ENCODE data around the gene PTPN14. TPM values are rescaled to one million over a fixed set of nuclear protein-coding genes. Genes with fewer than 3 reads are reported as not detected.

PTPN14 gene
- total RNA-seq, 1 experiment from 2014 or later: 76.4 TPM

DNA sequence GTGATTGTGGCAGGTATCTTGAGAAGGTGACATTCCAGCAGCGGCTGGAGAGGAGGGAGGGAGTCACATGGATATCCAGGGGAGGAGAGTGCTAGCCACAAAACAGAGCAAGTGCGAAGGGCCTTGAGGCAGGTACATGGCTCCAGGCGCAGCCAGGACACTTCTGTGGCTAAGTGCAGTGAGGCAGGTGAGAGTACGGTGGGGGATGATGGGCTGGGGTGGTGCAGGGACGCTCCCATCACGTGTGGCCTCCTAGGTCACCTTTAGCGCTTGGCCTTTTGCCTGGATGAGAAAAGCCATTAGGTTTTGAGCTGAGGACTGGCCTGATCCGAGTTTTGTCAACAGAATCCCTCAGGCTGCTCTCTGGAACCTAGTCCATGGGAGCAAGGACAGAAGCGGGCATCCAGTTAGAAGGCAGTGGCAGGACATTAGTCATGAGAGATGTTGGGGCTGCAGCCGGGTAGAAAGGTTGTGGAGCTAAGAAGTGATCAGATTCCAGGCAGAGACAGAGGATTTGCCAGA, 238.8 kb downstream of the PTPN14 start:
- Histone ChIP-seq H2BK15ac (ENCODE audit: low read depth, low read length) (no peak overlapping the region), H3K9me3 (ENCODE audit: control insufficient read depth, low read depth, low read length) (no peaks in the 10 kb centered on the region), H3K18ac (ENCODE audit: insufficient read length, low read depth, low read length) (no peak overlapping the region), H2BK5ac (ENCODE audit: insufficient read length, low read length) (no peak overlapping the region), H3K14ac (ENCODE audit: insufficient read depth, low read length) (no peak overlapping the region), H2BK20ac (ENCODE audit: low read depth, low read length, poor library complexity, severe bottlenecking) (no peak overlapping the region), H3K27ac (ENCODE audit: insufficient read length, low read depth, low read length) (no peak overlapping the region), H3K79me2 (ENCODE audit: insufficient read depth, low read length) (no peaks in the 10 kb centered on the region), H3K27me3 (ENCODE audit: insufficient read depth, low read length) (peaks cover 18% of the 10 kb centered on the region), H4K20me1 (ENCODE audit: control insufficient read depth, insufficient read depth, insufficient read length) (no peaks in the 10 kb centered on the region), H3K56ac (ENCODE audit: insufficient read length, low read depth, low read length) (no peak overlapping the region), H3K4me2 (ENCODE audit: insufficient read depth, insufficient read length, low read length) (no peak overlapping the region), H3T11ph (ENCODE audit: low read length) (no peak overlapping the region), H4K5ac (ENCODE audit: insufficient read length, low read depth, low read length) (no peak overlapping the region), H4K8ac (replicated peaks; ENCODE audit: insufficient read length, low read depth, low read length) (no peak overlapping the region), H2AK5ac (ENCODE audit: insufficient read length, low read length) (no peak overlapping the region), H3K9ac (ENCODE audit: extremely low read depth, insufficient read length, low read length) (no peak overlapping the region), H3K4me1 (ENCODE audit: insufficient read depth, low read length) (peaks cover 6% of the 10 kb centered on the region; the same call in 1 of the 2 replicates), H2AFZ (ENCODE audit: low read length) (no peak overlapping the region), H2BK120ac (ENCODE audit: low read depth, low read length, poor library complexity, severe bottlenecking) (no peak overlapping the region), H3K23me2 (ENCODE audit: insufficient read length, low read depth, low read length, poor library complexity, severe bottlenecking) (no peaks in the 10 kb centered on the region), H4K91ac (ENCODE audit: insufficient read length, low read depth, low read length) (no peak overlapping the region), H3K79me1 (ENCODE audit: insufficient read depth, low read depth, low read length, poor library complexity, severe bottlenecking) (no peaks in the 10 kb centered on the region), H3K23ac (ENCODE audit: insufficient read length, low read depth, low read length) (no peak overlapping the region), H2BK12ac (ENCODE audit: insufficient read length, low read depth, low read length) (no peak overlapping the region), H3K4ac (ENCODE audit: low read depth, low read length) (no peak overlapping the region)
- no peaks in the 10 kb centered on the region; a peak in 2 of 7 replicates for H3K36me3 Mint-ChIP-seq (ENCODE audit: insufficient read depth in 1 of 3, low read depth in 3 of 3)
- H3K4me3 Mint-ChIP-seq: no peak overlapping the region
- TF ChIP-seq, protein P1, sequence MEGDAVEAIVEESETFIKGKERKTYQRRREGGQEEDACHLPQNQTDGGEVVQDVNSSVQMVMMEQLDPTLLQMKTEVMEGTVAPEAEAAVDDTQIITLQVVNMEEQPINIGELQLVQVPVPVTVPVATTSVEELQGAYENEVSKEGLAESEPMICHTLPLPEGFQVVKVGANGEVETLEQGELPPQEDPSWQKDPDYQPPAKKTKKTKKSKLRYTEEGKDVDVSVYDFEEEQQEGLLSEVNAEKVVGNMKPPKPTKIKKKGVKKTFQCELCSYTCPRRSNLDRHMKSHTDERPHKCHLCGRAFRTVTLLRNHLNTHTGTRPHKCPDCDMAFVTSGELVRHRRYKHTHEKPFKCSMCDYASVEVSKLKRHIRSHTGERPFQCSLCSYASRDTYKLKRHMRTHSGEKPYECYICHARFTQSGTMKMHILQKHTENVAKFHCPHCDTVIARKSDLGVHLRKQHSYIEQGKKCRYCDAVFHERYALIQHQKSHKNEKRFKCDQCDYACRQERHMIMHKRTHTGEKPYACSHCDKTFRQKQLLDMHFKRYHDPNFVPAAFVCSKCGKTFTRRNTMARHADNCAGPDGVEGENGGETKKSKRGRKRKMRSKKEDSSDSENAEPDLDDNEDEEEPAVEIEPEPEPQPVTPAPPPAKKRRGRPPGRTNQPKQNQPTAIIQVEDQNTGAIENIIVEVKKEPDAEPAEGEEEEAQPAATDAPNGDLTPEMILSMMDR (conservative IDR thresholded peaks at IDR 0.05): no peak
- H3K4me1 Mint-ChIP-seq: peaks cover 45 to 46% of the 10 kb centered on the region in 2 experiments
- no peak overlapping the region for H3K27ac Mint-ChIP-seq
- no CpG with 5 or more reads among the region's 10 CpGs for WGBS (ENCODE audit: extremely low coverage, insufficient read length, low lambda C conversion rate)
- no peaks in the 10 kb centered on the region for H3K9me3 Mint-ChIP-seq
- H3K27me3 Mint-ChIP-seq (ENCODE audit: low read depth): peaks cover 74% of the 10 kb centered on the region
- DNase-seq: no peak
